Mesenchymal stem cell (in vitro differentiated cells and primary cell): ENCODE data around the gene LHX3.

Source experiments
- DNase-seq: peaks from one replicate; pipeline ENCODE4 v3.0.0-alpha.2; 2013
- H2AFZ ChIP-seq: one replicate; pipeline ENCODE4 v1.6.1; 2013; ENCODE audit warnings: low read depth, mild to moderate bottlenecking, control low read depth, inconsistent platforms, low read length, moderate library complexity
- H2AK5ac ChIP-seq: 2 replicates; pipeline ENCODE4 v1.6.1; 2013; ENCODE audit warnings: low read length, moderate library complexity, mild to moderate bottlenecking, inconsistent platforms; ENCODE audit not compliant: severe bottlenecking
- H2BK120ac ChIP-seq: one replicate; pipeline ENCODE4 v1.6.1; 2013; ENCODE audit warnings: low read depth, mild to moderate bottlenecking, inconsistent platforms, low read length, moderate library complexity
- H2BK12ac ChIP-seq, 2 experiments: one replicate each; pipeline ENCODE4 v1.6.1; 2013; ENCODE audit warnings: inconsistent platforms in 2 of 2, low read length in 2 of 2, mild to moderate bottlenecking in 2 of 2, moderate library complexity in 2 of 2, control low read depth in 1 of 2
- H2BK15ac ChIP-seq: one replicate; pipeline ENCODE4 v1.6.1; 2013; ENCODE audit warnings: mild to moderate bottlenecking, low read depth, inconsistent platforms; ENCODE audit not compliant: poor library complexity, severe bottlenecking
- H2BK5ac ChIP-seq: 2 replicates; pipeline ENCODE4 v1.6.1; 2013; ENCODE audit warnings: low read depth, mild to moderate bottlenecking, low read length, control low read depth, inconsistent platforms; ENCODE audit not compliant: poor library complexity, severe bottlenecking
- H3K14ac ChIP-seq, 2 experiments: one replicate each; pipeline ENCODE4 v1.6.1; 2013; ENCODE audit warnings: inconsistent platforms in 2 of 2, low read length in 2 of 2, control low read depth in 1 of 2, mild to moderate bottlenecking in 1 of 2, moderate library complexity in 1 of 2
- H3K18ac ChIP-seq, 2 experiments: one replicate each; pipeline ENCODE4 v1.6.1; 2013; ENCODE audit warnings: inconsistent platforms in 2 of 2, low read length in 2 of 2, control low read depth in 1 of 2, low read depth in 1 of 2, mild to moderate bottlenecking in 1 of 2
- H3K23ac ChIP-seq, 2 experiments: one replicate each; pipeline ENCODE4 v1.6.1; 2013; ENCODE audit warnings: inconsistent platforms in 2 of 2, low read length in 2 of 2, mild to moderate bottlenecking in 2 of 2, moderate library complexity in 2 of 2, control low read depth in 1 of 2
- H3K27ac ChIP-seq: 2 replicates; pipeline ENCODE4 v1.5.1; 2013; ENCODE audit warnings: mild to moderate bottlenecking, moderate library complexity, low read length, control low read depth, inconsistent platforms; ENCODE audit not compliant: poor library complexity, severe bottlenecking
- H3K27me3 ChIP-seq, 2 experiments: 2 replicates each; pipeline versions ENCODE4 v1.6.1 to v1.7.0; 2013; ENCODE audit warnings: low read length in 2 of 2, mild to moderate bottlenecking in 2 of 2, moderate library complexity in 2 of 2, control low read depth in 1 of 2, inconsistent platforms in 1 of 2; ENCODE audit not compliant: control insufficient read depth in 1 of 2, insufficient read depth in 1 of 2
- H3K36me3 ChIP-seq, 2 experiments: 2 replicates each; pipeline versions ENCODE4 v1.6.1 to v1.7.0; 2013; ENCODE audit warnings: low read length in 2 of 2, control low read depth in 1 of 2, inconsistent platforms in 1 of 2, low read depth in 1 of 2, mild to moderate bottlenecking in 1 of 2; ENCODE audit not compliant: insufficient read depth in 2 of 2, control insufficient read depth in 1 of 2
- H3K4ac ChIP-seq, 2 experiments: one replicate each; pipeline ENCODE4 v1.6.1; 2013; ENCODE audit warnings: inconsistent platforms in 2 of 2, low read length in 2 of 2, mild to moderate bottlenecking in 2 of 2, moderate library complexity in 2 of 2, control low read depth in 1 of 2, low read depth in 1 of 2
- H3K4me1 ChIP-seq: 2 replicates; pipeline ENCODE4 v1.6.1; 2013; ENCODE audit warnings: low read depth, low read length, control low read depth; ENCODE audit not compliant: control insufficient read depth, insufficient read depth
- H3K4me2 ChIP-seq: 2 replicates; pipeline ENCODE4 v1.6.1; 2013; ENCODE audit warnings: low read length, mild to moderate bottlenecking, inconsistent platforms; ENCODE audit not compliant: poor library complexity, severe bottlenecking
- H3K4me3 ChIP-seq, 2 experiments: 2 replicates each; pipeline versions ENCODE4 v1.5.1 to v1.7.0; 2013; ENCODE audit warnings: low read length in 2 of 2, mild to moderate bottlenecking in 2 of 2, control low read depth in 1 of 2, low read depth in 1 of 2; ENCODE audit not compliant: insufficient read depth in 1 of 2
- H3K79me1 ChIP-seq: replicated peaks from 2 replicates; pipeline ENCODE4 v1.6.1; 2013; ENCODE audit warnings: mild to moderate bottlenecking, control low read depth, low read length, inconsistent platforms; ENCODE audit not compliant: poor library complexity, severe bottlenecking
- H3K9ac ChIP-seq: 2 replicates; pipeline ENCODE4 v1.7.0; 2013; ENCODE audit warnings: mild to moderate bottlenecking, low read length, moderate library complexity
- H3K9me3 ChIP-seq: 2 replicates; pipeline ENCODE4 v1.7.0; 2013; ENCODE audit warnings: mild to moderate bottlenecking, low read length; ENCODE audit not compliant: control insufficient read depth
- H4K8ac ChIP-seq: one replicate; pipeline ENCODE4 v1.6.1; 2013; ENCODE audit warnings: inconsistent platforms, mild to moderate bottlenecking, low read length, moderate library complexity
- H4K91ac ChIP-seq: one replicate; pipeline ENCODE4 v1.6.1; 2013; ENCODE audit warnings: mild to moderate bottlenecking, low read length, inconsistent platforms
- WGBS: methylation state at CpG from one replicate; pipeline ENCODE4 v1.1.7; 2013; ENCODE audit warnings: mixed read lengths; 5-methylcytosine and 5-hydroxymethylcytosine counted together

LHX3 gene

DNA sequence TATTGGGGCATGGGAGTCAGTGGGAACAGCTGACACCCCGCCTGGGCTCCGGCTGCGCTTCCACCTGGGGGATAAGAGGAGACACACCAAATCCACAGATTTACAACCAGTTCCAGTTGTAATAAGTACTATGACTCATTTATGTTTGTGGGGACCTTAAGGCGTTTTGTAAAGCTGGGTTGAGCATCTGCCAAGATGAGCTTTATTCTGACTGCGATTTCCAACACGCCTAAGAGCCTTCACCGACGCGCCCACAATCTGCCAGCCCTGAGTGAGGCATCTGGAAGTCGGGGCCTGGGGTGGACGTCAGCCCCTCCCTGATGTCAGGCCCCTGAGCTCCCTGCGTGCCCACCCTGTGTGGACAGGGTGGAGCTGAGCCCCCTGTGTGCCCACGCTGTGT is 14.3 kb upstream of the LHX3 start:
- Histone ChIP-seq H3K36me3 (peaks cover 35 to 68% of the 10 kb centered on the region in 2 experiments), H3K4me2 (no peak overlapping the region), H3K14ac (no peak overlapping the region), H3K27ac (no peak overlapping the region), H2BK15ac (no peak overlapping the region), H2BK12ac (no peak overlapping the region), H3K4me1 (peaks cover 13% of the 10 kb centered on the region), H3K18ac (no peak overlapping the region), H4K91ac (no peak overlapping the region), H3K4me3 (no peak overlapping the region), H3K23ac (no peak overlapping the region), H2BK120ac (no peak overlapping the region), H2AFZ (no peak overlapping the region), H3K9ac (no peak overlapping the region), H2BK5ac (no peak overlapping the region), H2AK5ac (no peak overlapping the region), H3K27me3 (no peaks in the 10 kb centered on the region), H3K4ac (no peak overlapping the region), H3K9me3 (no peaks in the 10 kb centered on the region), H3K79me1 (peaks cover 39% of the 10 kb centered on the region), H4K8ac (no peak overlapping the region)
- no peak for DNase-seq
- 92% methylated on average over 10 of the region's 13 CpGs for WGBS

DNA sequence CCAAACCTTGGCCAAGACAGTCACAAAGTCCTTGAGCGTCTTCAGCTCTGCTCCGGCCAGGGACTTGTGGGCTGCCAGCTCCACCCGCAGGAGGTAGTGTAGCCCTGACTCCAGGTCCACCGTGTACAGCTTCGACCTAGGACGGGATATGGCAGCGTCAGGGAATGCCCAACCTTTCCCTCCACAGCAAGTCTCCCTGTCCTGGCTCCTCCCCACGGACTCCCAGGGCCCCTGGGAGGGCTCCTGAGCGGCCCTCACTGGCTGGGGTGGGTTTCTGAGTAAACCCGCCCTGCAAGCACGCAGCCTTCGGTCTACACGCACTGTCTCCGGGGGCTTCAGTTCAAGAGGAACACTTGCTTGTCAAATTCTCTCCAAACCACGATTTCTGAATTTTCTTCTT is 13.7 kb upstream of the LHX3 start:
- WGBS: 96% methylated on average over 15 of the region's 15 CpGs

GRCh38 chr9:136218271-136218670 is 13.3 kb upstream of the LHX3 start:
- H3K14ac ChIP-seq: no peak overlapping the region
- no peak overlapping the region for H3K4me3 ChIP-seq
- peaks cover 40 to 65% of the 10 kb centered on the region in 2 experiments for H3K36me3 ChIP-seq
- no peak overlapping the region for H2BK12ac ChIP-seq
- no peak overlapping the region for H3K4ac ChIP-seq
- H3K23ac ChIP-seq: no peak overlapping the region
- no peak overlapping the region for H4K8ac ChIP-seq
- H3K27ac ChIP-seq: no peak overlapping the region
- H3K9me3 ChIP-seq: peaks cover 6% of the 10 kb centered on the region
- no peak overlapping the region for H3K9ac ChIP-seq
- no peak for DNase-seq
- no peaks in the 10 kb centered on the region for H3K27me3 ChIP-seq
- no peak overlapping the region for H2BK120ac ChIP-seq
- H3K4me1 ChIP-seq: peaks cover 13% of the 10 kb centered on the region
- no peak overlapping the region for H2AFZ ChIP-seq
- H2BK15ac ChIP-seq: no peak overlapping the region
- H3K79me1 ChIP-seq: peaks cover 32% of the 10 kb centered on the region
- WGBS: 97% methylated on average over 14 of the region's 16 CpGs
- no peak overlapping the region for H2AK5ac ChIP-seq
- H4K91ac ChIP-seq: no peak overlapping the region
- H3K18ac ChIP-seq: no peak overlapping the region
- no peak overlapping the region for H3K4me2 ChIP-seq
- no peak overlapping the region for H2BK5ac ChIP-seq

More for the DNA sequence above, 13.7 kb upstream of the LHX3 start:
- Histone ChIP-seq H3K4me3 (no peak overlapping the region), H3K4me2 (no peak overlapping the region), H2AK5ac (no peak overlapping the region), H3K4me1 (peaks cover 13% of the 10 kb centered on the region), H2AFZ (no peak overlapping the region), H4K91ac (no peak overlapping the region), H2BK15ac (no peak overlapping the region), H3K23ac (no peak overlapping the region), H3K27ac (no peak overlapping the region), H3K79me1 (peaks cover 35% of the 10 kb centered on the region), H3K9ac (no peak overlapping the region), H2BK120ac (no peak overlapping the region), H4K8ac (no peak overlapping the region), H3K14ac (no peak overlapping the region), H3K18ac (no peak overlapping the region), H2BK12ac (no peak overlapping the region), H3K4ac (no peak overlapping the region), H3K36me3 (peaks cover 40 to 66% of the 10 kb centered on the region in 2 experiments), H2BK5ac (no peak overlapping the region), H3K27me3 (no peaks in the 10 kb centered on the region), H3K9me3 (peaks cover 4% of the 10 kb centered on the region)
- DNase-seq: no peak

DNA sequence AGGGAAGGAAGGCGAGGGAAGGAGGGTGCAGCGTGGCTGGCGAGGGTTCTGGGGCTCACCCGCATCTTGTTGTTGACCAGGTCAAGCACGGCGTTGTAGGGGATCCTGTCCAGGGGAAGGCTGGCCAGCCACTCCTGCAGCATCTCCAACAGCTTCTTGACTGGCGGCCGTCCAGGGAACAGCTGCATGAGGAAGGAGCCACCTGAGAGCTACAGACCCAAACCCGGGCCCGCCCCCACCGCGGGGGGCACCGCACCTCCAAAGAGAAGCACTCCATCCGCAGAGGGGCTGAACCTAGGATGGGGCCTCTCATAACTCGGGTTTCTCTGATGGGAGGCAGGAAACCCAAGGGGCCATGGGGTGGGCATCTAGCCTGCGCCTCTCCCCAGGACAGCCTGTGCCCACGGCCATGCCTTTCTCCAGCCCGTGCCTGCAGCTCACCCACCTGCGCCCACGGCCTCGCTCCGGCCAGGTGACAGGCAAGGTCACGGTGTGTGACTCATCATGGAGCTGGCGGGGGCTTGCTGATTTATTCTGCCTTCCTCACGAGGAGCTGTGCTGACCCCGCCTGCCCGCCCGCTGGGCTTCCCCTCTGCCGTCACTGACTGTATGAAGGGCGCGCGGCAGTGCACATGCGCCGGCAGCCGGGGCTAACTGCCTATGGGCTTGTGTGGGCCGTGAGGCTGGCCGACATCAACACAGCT is 11.8 kb upstream of the LHX3 start:
- Histone ChIP-seq H3K36me3 (peaks cover 44 to 64% of the 10 kb centered on the region in 2 experiments), H2AK5ac (no peak overlapping the region), H3K9ac (no peak overlapping the region), H3K4me2 (no peak overlapping the region), H2BK15ac (no peak overlapping the region), H2BK120ac (no peak overlapping the region), H3K4ac (no peak overlapping the region), H3K4me1 (peaks cover 10% of the 10 kb centered on the region), H2BK5ac (no peak overlapping the region), H3K4me3 (no peak overlapping the region), H3K14ac (no peak overlapping the region), H3K18ac (no peak overlapping the region), H2BK12ac (no peak overlapping the region), H3K9me3 (peaks cover 6% of the 10 kb centered on the region), H3K27ac (no peak overlapping the region), H3K79me1 (peaks cover 17% of the 10 kb centered on the region), H2AFZ (no peak overlapping the region), H4K8ac (no peak overlapping the region), H3K27me3 (no peaks in the 10 kb centered on the region), H4K91ac (no peak overlapping the region), H3K23ac (peak overlapping the region in 1 of 2 experiments; percentile 23)
- DNase-seq: no peak
- WGBS: 93% methylated on average over 37 of the region's 37 CpGs
